CD1c-positive myeloid dendritic cell (primary cell): ENCODE data around the gene CGNL1.

Experiments used
- DNase-seq: peaks from one replicate; pipeline ENCODE4 v3.0.0-alpha.2; 2016; ENCODE audit errors: extremely low spot score

CGNL1 gene

GRCh38 chr15:57496946-57497869 is 120.9 kb downstream of the CGNL1 start:
- no peak for DNase-seq

- DNase-seq, result no peak
Measured at GRCh38 chr15:57500256-57500655, 124.0 kb downstream of the CGNL1 start.

GRCh38 chr15:57500979-57501576 is 124.8 kb downstream of the CGNL1 start:
- DNase-seq, result no peak

GRCh38 chr15:57502116-57502515 is 125.8 kb downstream of the CGNL1 start:
- DNase-seq, result no peak

GRCh38 chr15:57503051-57503702 is 126.9 kb downstream of the CGNL1 start:
- no peak for DNase-seq

GRCh38 chr15:57503911-57504598 is 127.8 kb downstream of the CGNL1 start:
- no peak for DNase-seq

- no peak for DNase-seq
Measured at GRCh38 chr15:57504599-57504940, 128.3 kb downstream of the CGNL1 start.

- no peak for DNase-seq
Measured at GRCh38 chr15:57505056-57505715, 128.9 kb downstream of the CGNL1 start.

GRCh38 chr15:57505949-57506391 is 129.7 kb downstream of the CGNL1 start:
- no peak for DNase-seq

GRCh38 chr15:57506422-57506821 is 130.1 kb downstream of the CGNL1 start:
- no peak for DNase-seq

- no peak for DNase-seq
Measured at GRCh38 chr15:57507111-57507510, 130.8 kb downstream of the CGNL1 start.

- no peak for DNase-seq
Measured at GRCh38 chr15:57509126-57509525, 132.8 kb downstream of the CGNL1 start.

GRCh38 chr15:57509965-57510364 is 133.7 kb downstream of the CGNL1 start:
- DNase-seq, result no peak

- DNase-seq, result no peak
Measured at GRCh38 chr15:57510647-57511046, 134.3 kb downstream of the CGNL1 start.

GRCh38 chr15:57516327-57517029 is 140.2 kb downstream of the CGNL1 start:
- DNase-seq, result no peak

- DNase-seq, result no peak
Measured at GRCh38 chr15:57517030-57517671, 140.8 kb downstream of the CGNL1 start.

GRCh38 chr15:57518779-57519405 is 142.6 kb downstream of the CGNL1 start:
- no peak for DNase-seq

GRCh38 chr15:57519806-57520205 is 143.5 kb downstream of the CGNL1 start:
- no peak for DNase-seq

- no peak for DNase-seq
Measured at GRCh38 chr15:57521503-57521902, 145.2 kb downstream of the CGNL1 start.

- no peak for DNase-seq
Measured at GRCh38 chr15:57522148-57522547, 145.8 kb downstream of the CGNL1 start.
